AG04450 (cell line): ENCODE measurements around the gene FSTL4. TPM values are rescaled to one million over a fixed set of nuclear protein-coding genes. Genes with fewer than 3 reads are reported as not detected.
A peak's percentile ranks its signal among the peaks of the same experiment; 100 is the strongest.

Experiments used
- CTCF ChIA-PET: fragments of 300-600, 350-600 bp; formaldehyde crosslinking; extraction: SDS; loops from one replicate; lab custom pipeline; 2022; ENCODE audit warnings: antibody characterized with exemption, inconsistent platforms; lab: Charles Lee
- POLR2A ChIA-PET: fragments of 350-600 bp; formaldehyde crosslinking; extraction: SDS; loops from one replicate; lab custom pipeline; 2021; ENCODE audit warnings: antibody characterized with exemption, inconsistent platforms; lab: Yijun Ruan, JAX
- DNase-seq: peaks from one replicate; pipeline ENCODE4 v3.0.0-alpha.2; 2011; ENCODE audit warnings: low read depth, low spot score
- H3K27ac ChIP-seq: one replicate; pipeline ENCODE4 v1.5.1; 2012; ENCODE audit warnings: low read depth, low read length, control low read depth
- H3K27me3 ChIP-seq: one replicate; pipeline ENCODE4 v1.6.0; 2012; ENCODE audit warnings: low read length; ENCODE audit not compliant: control insufficient read depth, insufficient read depth
- H3K4me3 ChIP-seq: 2 replicates; pipeline ENCODE4 v1.5.1; 2011; ENCODE audit warnings: mild to moderate bottlenecking, low read depth, low read length, control low read depth
- H3K9me3 ChIP-seq: 2 replicates; pipeline ENCODE4 v1.5.1; 2012; ENCODE audit warnings: low read length; ENCODE audit not compliant: control insufficient read depth, insufficient read depth
- CTCF ChIP-seq: IDR thresholded peaks from 2 replicates; pipeline ENCODE4 v1.5.1; 2011; ENCODE audit warnings: low read depth, low read length, control low read depth, inconsistent platforms
- polyA plus RNA-seq: library from polyadenylated mRNA; depleted of rRNA; stranded (reverse); fragments of >200 nt; gene quantifications from 2 replicates; pipeline ENCODE4 v1.2.3, GENCODE V29; 2011

Gene FSTL4
- polyA plus RNA-seq, 1 experiment = 0.11 TPM

DNA sequence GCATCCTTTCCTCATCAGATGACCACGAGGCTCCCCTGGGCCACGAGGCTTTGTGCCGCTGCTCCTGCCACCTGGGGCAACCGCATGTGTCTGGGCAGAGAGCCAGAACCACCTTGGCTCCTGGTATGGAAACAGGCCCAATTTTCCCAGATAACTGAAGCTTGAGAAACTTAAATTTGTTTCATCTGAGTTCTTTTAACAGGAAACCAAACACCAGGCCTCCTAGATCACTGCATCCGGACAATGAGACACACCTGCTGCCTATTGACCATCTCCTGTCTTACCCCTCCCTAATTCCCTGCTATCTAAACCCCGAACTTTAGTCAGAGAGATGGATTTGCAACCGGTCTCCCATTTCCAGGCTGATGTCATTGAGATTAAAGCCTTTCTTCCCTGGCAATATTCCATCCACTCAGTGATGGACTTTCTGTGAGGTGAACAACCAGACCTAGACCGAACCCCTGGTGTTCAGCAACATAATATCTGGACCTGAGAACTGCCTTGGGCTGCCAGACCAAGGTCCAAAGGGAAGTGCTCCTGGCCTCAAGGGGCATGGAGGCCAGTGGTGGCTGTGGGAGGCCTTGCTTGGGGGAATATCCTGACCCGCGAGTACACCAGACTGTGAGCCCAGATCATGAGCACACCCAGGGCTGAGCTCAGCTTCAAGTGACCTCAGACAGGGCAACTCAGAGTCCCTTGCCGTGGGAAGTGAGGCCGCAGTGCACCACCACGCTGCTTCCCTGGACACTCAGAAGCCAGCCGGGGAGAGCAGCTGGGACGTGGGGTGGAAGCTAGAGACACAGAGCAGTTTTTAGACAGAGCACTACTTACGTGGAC, 360.8 kb downstream of the FSTL4 start:
- TF ChIP-seq CTCF = no peak
- DNase-seq = no peak
- CTCF ChIA-PET = no interaction called here
- no peak overlapping the region for H3K4me3 ChIP-seq
- H3K9me3 ChIP-seq = no peaks in the 10 kb centered on the region
- H3K27me3 ChIP-seq = peaks cover 24% of the 10 kb centered on the region
- H3K27ac ChIP-seq = no peak overlapping the region
- POLR2A ChIA-PET = no interaction called here

DNA sequence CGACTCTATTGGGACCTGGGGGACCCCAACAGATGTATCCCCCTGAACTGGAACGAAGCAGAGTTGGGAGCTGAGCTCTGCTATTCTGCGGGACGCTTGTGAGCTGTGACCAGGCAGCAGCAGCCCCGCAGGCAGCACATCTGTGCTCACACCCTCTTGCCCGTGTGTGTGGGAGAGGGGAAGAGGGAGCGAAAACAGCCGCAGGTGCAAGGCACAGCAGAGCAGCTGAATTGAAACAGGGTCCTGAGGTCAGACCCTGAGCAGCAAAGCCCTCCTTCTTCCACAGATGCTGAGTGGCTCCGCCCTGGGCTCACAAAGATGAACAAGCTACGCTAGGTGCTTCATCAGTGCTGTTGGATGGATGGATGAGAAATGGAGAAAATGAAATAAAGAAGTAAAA, 361.8 kb downstream of the FSTL4 start:
- CTCF ChIA-PET = no interaction called here
- POLR2A ChIA-PET = no interaction called here
- Histone ChIP-seq H3K9me3 (no peaks in the 10 kb centered on the region), H3K4me3 (no peak overlapping the region), H3K27ac (no peak overlapping the region), H3K27me3 (peaks cover 16% of the 10 kb centered on the region)
- no peak for DNase-seq
- TF ChIP-seq CTCF = no peak

GRCh38 chr5:133249593-133249992, 362.7 kb downstream of the FSTL4 start:
- POLR2A ChIA-PET = no interaction called here
- no peak for DNase-seq
- Histone ChIP-seq H3K27me3 (peaks cover 11% of the 10 kb centered on the region), H3K27ac (no peak overlapping the region), H3K4me3 (no peak overlapping the region), H3K9me3 (no peaks in the 10 kb centered on the region)
- CTCF ChIA-PET = interaction anchor here (1.2 kb wide), 1 partner anchor 9 kb away, joined by 3 read pairs; no protein-coding TSS in a partner anchor
- no peak for TF ChIP-seq CTCF

- CTCF ChIA-PET = interaction anchor here (0.6 to 5.4 kb wide), 14 partner anchors 11 to 144 kb away, joined by 3 to 68 read pairs (median 4); no protein-coding TSS in a partner anchor
- POLR2A ChIA-PET = no interaction called here
- TF ChIP-seq CTCF = peak; percentile 59
These were observed 364.3 kb downstream of the FSTL4 start for GRCh38 chr5:133247881-133248624.

More at GRCh38 chr5:133247881-133248624, 364.3 kb downstream of the FSTL4 start:
- Histone ChIP-seq H3K4me3 (no peak overlapping the region), H3K9me3 (no peaks in the 10 kb centered on the region), H3K27ac (no peak overlapping the region), H3K27me3 (peaks cover 7% of the 10 kb centered on the region)
- no peak for DNase-seq
